Measurements from ENCODE around the gene MAP9. TPM values are rescaled to one million over a fixed set of nuclear protein-coding genes. Genes with fewer than 3 reads are reported as not detected.
"Not testable (repeated sequence)": the region's sequence is repeated elsewhere in the genome, so short reads cannot be mapped to it uniquely, and the experiment has no call there.

The MAP9 gene
- 3.4 TPM for total RNA-seq

- peaks cover 6% of the 10 kb centered on the region for H3K4me1 ChIP-seq
Measured at GRCh38 chr4:155376387-155377268, at the start of gene MAP9. Gene MAP9, minus strand, starts transcription at chr4:155376965. Its CDS starts 1,115 bp downstream, at chr4:155375850.

DNA sequence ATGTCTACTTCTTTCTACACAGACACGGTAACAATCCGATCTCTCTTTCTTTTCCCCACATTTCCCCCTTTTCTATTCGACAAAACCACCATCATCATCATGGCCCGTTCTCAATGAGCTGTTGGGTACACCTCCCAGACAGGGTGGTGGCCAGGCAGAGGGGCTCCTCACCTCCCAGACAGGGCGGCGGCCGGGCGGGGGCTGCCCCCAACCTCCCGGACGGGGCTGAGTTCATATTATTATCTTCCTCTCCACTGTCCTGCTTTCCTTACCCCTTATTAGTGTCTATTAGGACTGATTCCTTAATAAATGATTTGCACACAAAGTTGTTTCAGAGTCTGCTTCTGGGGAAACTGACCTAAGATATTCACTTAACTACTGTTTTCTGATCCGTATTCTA, 48.0 kb upstream of the MAP9 start:
- H3K36me3 ChIP-seq; H3K9me3 ChIP-seq; DNase-seq (ENCODE audit: extremely low spot score in 2 of 2); H3K4me1 ChIP-seq; H3K27me3 ChIP-seq; H3K27ac ChIP-seq; H3K4me3 ChIP-seq; intact Hi-C loops (cut with DNase I): not testable (repeated sequence)

More at GRCh38 chr4:155376387-155377268, at the start of gene MAP9:
- TF ChIP-seq POLR2AphosphoS5 (IDR thresholded peaks at IDR 0.05; ENCODE audit: insufficient read depth in 1 of 2, low read depth in 1 of 2) (peak in 1 of 2 donors; percentile 63), POLR2A (IDR thresholded peaks at IDR 0.05) (no peak)
- TF ChIP-seq, protein P1, sequence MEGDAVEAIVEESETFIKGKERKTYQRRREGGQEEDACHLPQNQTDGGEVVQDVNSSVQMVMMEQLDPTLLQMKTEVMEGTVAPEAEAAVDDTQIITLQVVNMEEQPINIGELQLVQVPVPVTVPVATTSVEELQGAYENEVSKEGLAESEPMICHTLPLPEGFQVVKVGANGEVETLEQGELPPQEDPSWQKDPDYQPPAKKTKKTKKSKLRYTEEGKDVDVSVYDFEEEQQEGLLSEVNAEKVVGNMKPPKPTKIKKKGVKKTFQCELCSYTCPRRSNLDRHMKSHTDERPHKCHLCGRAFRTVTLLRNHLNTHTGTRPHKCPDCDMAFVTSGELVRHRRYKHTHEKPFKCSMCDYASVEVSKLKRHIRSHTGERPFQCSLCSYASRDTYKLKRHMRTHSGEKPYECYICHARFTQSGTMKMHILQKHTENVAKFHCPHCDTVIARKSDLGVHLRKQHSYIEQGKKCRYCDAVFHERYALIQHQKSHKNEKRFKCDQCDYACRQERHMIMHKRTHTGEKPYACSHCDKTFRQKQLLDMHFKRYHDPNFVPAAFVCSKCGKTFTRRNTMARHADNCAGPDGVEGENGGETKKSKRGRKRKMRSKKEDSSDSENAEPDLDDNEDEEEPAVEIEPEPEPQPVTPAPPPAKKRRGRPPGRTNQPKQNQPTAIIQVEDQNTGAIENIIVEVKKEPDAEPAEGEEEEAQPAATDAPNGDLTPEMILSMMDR (IDR thresholded peaks at IDR 0.05) = no peak
- H3K36me3 ChIP-seq = no peaks in the 10 kb centered on the region
- no peaks in the 10 kb centered on the region for H3K27me3 ChIP-seq
- H3K4me3 ChIP-seq = peak within 1 kb of the TSS; percentile 50 to 63
- intact Hi-C loops (cut with DNase I) = no loop called here
- H3K9me3 ChIP-seq = no peaks in the 10 kb centered on the region
- no peak within 1 kb of the TSS for H3K27ac ChIP-seq
- no peak for DNase-seq (ENCODE audit: extremely low spot score in 2 of 2)

- H3K27ac ChIP-seq = no peak overlapping the region
- H3K4me1 ChIP-seq = no peaks in the 10 kb centered on the region
- H3K9me3 ChIP-seq = no peaks in the 10 kb centered on the region
- intact Hi-C loops (cut with DNase I) = no loop called here
- DNase-seq (ENCODE audit: extremely low spot score in 2 of 2) = no peak
- no peaks in the 10 kb centered on the region for H3K36me3 ChIP-seq
- TF ChIP-seq POLR2A (IDR thresholded peaks at IDR 0.05) (no peak), POLR2AphosphoS5 (IDR thresholded peaks at IDR 0.05; ENCODE audit: insufficient read depth in 1 of 2, low read depth in 1 of 2) (no peak)
- TF ChIP-seq, protein P1 (IDR thresholded peaks at IDR 0.05) = no peak
- H3K27me3 ChIP-seq = no peaks in the 10 kb centered on the region
- no peak overlapping the region for H3K4me3 ChIP-seq
Measured at GRCh38 chr4:155423671-155424070, 46.9 kb upstream of the MAP9 start.

- H3K4me3 ChIP-seq = no peak overlapping the region
- DNase-seq (ENCODE audit: extremely low spot score in 2 of 2) = no peak
- TF ChIP-seq POLR2A (IDR thresholded peaks at IDR 0.05) (no peak), POLR2AphosphoS5 (IDR thresholded peaks at IDR 0.05; ENCODE audit: insufficient read depth in 1 of 2, low read depth in 1 of 2) (no peak)
- TF ChIP-seq, protein P1 (IDR thresholded peaks at IDR 0.05) = no peak
- H3K4me1 ChIP-seq = no peaks in the 10 kb centered on the region
- no peaks in the 10 kb centered on the region for H3K9me3 ChIP-seq
- H3K27ac ChIP-seq = no peak overlapping the region
- intact Hi-C loops (cut with DNase I) = no loop called here
- no peaks in the 10 kb centered on the region for H3K27me3 ChIP-seq
- H3K36me3 ChIP-seq = no peaks in the 10 kb centered on the region
Measured at GRCh38 chr4:155419266-155419665, 42.5 kb upstream of the MAP9 start.

- Histone ChIP-seq H3K9me3 (no peaks in the 10 kb centered on the region), H3K4me3 (no peak overlapping the region), H3K27me3 (no peaks in the 10 kb centered on the region), H3K27ac (no peak overlapping the region), H3K4me1 (no peaks in the 10 kb centered on the region), H3K36me3 (no peaks in the 10 kb centered on the region)
- DNase-seq (ENCODE audit: extremely low spot score in 2 of 2) = no peak
- intact Hi-C loops (cut with DNase I) = no loop called here
- TF ChIP-seq POLR2A (IDR thresholded peaks at IDR 0.05) (no peak), POLR2AphosphoS5 (IDR thresholded peaks at IDR 0.05; ENCODE audit: insufficient read depth in 1 of 2, low read depth in 1 of 2) (no peak)
- TF ChIP-seq, protein P1 (IDR thresholded peaks at IDR 0.05) = no peak
Measured at GRCh38 chr4:155415662-155416061, 38.9 kb upstream of the MAP9 start.
